GM12875 (cell line): ENCODE measurements around the gene GPR35.

Source experiments
- H3K4me3 ChIP-seq: one replicate; pipeline ENCODE4 v1.5.1; 2011; ENCODE audit warnings: low read depth, low read length, control low read depth
- TF ChIP-seq, protein P1 (sequence below): IDR thresholded peaks from 2 replicates; pipeline ENCODE4 v1.5.1; 2011; ENCODE audit warnings: low read depth, mild to moderate bottlenecking, control low read depth, inconsistent platforms, low read length, moderate library complexity, borderline replicate concordance; ENCODE audit not compliant: insufficient read depth

Gene GPR35

DNA sequence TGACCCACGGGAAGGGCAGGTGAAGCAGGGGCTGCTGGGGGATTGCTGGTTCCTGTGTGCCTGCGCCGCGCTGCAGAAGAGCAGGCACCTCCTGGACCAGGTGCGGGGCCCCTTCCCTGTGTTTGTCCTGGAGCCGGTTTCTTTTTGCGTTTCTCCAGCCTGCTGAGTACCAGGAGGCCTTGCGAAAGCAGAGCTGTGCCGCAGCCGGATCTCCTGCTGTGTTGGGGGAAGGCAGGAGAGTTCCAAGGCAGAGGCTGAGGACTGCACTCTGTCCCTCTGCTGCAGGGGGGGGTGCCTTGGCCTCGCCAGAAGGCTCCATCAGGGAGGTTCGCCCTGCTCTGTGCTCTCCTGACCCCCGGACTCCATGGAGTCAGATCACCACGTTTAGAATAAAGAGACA is 35.9 kb upstream of the GPR35 start:
- no peak overlapping the region for H3K4me3 ChIP-seq
- TF ChIP-seq, protein P1, sequence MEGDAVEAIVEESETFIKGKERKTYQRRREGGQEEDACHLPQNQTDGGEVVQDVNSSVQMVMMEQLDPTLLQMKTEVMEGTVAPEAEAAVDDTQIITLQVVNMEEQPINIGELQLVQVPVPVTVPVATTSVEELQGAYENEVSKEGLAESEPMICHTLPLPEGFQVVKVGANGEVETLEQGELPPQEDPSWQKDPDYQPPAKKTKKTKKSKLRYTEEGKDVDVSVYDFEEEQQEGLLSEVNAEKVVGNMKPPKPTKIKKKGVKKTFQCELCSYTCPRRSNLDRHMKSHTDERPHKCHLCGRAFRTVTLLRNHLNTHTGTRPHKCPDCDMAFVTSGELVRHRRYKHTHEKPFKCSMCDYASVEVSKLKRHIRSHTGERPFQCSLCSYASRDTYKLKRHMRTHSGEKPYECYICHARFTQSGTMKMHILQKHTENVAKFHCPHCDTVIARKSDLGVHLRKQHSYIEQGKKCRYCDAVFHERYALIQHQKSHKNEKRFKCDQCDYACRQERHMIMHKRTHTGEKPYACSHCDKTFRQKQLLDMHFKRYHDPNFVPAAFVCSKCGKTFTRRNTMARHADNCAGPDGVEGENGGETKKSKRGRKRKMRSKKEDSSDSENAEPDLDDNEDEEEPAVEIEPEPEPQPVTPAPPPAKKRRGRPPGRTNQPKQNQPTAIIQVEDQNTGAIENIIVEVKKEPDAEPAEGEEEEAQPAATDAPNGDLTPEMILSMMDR = no peak

DNA sequence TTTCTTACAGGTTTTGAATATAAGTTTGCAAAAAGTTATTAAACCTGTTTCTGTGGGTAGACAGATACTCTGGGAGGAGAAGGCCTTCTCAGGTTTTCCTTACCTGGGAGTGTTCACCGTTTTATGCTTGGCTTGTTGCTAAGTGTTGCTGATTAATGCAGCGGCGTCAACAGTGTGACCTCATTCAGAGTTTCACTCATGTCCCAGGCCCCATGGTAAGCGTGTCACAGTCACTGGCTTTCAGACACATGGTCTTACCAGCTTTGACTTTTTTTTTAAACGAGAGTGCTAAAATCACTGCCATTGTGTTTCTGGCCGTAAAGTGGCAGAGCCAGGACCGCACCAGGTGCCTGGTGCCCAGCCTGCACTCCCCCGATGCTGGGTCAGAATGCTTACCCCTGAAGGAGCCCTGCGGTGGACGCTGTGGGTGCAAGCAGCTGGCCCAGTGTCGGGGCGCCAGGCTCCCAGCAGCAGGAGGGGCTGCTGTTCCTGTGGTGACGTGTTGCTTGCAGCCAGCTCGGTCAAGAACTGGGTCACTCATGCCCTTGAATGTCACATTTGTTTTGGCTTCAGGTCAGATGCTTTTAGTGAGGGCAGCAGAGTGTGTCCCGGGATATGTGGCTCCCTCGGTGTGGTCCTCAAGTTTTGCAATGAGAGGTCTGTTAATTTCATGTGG is 35.3 kb upstream of the GPR35 start:
- TF ChIP-seq, protein P1 = no peak
- no peak overlapping the region for H3K4me3 ChIP-seq

DNA sequence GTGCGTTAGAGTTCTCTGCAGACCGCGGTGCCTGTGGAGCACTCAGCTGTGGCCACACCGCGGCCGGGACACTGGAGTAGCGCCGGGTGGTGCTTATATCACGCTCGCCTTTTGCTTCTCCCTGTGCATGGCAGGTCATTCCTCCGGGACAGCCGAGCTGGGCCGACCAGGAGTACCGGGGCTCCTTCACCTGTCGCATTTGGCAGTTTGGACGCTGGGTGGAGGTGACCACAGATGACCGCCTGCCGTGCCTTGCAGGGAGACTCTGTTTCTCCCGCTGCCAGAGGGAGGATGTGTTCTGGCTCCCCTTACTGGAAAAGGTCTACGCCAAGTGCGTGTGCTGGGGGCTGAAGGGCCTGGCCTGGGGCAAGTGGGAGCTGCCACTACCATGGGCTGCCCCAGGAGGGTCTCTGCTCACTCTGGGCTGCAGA is 34.6 kb upstream of the GPR35 start:
- TF ChIP-seq, protein P1 = no peak

DNA sequence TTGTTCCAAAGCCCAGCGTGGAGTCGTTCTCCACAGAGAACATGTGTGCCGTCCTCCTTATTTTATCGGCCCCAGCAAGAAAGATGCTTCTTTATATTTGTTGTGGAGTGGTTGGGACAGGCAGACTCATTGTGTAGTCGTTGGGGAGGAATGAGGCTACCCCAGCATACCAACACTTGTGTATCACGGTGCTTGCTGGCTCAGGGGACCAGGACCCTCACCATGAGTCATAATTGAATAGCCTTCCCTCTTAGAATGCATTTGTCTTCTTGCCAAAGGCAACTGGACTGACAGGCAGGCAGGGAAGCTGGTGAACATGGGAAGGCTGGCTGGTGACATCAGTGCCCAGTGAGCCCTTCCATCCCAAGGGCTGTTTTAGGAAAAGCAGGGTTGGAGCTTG is 34.1 kb upstream of the GPR35 start:
- H3K4me3 ChIP-seq = no peak overlapping the region
- TF ChIP-seq, protein P1 = no peak

More for the DNA sequence above, 34.6 kb upstream of the GPR35 start:
- no peak overlapping the region for H3K4me3 ChIP-seq

DNA sequence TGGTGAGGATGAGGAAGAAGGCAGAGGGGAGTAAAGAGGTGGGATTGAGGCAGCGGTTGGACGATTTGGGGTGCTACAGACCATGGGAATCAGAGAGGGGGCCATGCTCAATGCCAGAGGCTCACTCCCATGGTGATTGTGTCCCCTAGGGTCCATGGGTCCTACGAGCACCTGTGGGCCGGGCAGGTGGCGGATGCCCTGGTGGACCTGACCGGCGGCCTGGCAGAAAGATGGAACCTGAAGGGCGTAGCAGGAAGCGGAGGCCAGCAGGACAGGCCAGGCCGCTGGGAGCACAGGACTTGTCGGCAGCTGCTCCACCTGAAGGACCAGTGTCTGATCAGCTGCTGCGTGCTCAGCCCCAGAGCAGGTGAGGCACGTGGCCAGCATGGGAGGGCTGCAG is 33.5 kb upstream of the GPR35 start:
- TF ChIP-seq, protein P1 = no peak

DNA sequence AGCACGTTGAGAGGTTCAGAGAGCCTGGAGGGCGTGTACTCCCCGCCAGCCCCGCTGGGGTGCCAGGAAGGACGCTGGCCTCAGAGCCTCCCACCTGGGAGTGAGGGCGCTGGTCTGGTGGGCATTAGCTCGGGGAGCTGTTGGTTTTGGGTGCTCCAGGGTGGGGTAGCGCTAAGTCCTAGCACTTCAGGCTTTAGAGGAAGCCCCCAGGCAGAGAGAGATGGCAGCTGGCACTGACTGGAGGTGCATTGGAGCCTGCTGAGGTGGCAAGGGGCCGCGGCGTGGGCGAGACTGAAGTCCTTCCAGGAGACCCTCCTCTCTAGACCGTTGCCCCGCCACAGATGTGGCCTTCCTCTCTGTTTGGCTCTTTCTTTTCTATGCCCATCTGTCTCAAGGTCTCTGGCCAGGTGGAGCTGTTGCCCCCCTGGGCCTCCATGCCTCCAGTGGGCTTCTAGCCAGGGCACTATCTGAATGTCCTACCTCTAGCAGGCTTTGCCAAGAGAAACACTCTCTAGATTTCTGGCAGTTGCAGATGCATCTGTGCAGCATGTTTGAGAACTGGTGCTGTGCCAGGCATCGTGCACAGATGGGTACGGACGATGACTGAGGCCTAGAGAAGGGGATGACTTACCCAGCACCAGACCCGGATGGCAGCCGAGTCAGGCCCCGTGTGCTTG is 32.1 kb upstream of the GPR35 start:
- no peak overlapping the region for H3K4me3 ChIP-seq
- TF ChIP-seq, protein P1 = no peak

More for the DNA sequence above, 33.5 kb upstream of the GPR35 start:
- H3K4me3 ChIP-seq = no peak overlapping the region

DNA sequence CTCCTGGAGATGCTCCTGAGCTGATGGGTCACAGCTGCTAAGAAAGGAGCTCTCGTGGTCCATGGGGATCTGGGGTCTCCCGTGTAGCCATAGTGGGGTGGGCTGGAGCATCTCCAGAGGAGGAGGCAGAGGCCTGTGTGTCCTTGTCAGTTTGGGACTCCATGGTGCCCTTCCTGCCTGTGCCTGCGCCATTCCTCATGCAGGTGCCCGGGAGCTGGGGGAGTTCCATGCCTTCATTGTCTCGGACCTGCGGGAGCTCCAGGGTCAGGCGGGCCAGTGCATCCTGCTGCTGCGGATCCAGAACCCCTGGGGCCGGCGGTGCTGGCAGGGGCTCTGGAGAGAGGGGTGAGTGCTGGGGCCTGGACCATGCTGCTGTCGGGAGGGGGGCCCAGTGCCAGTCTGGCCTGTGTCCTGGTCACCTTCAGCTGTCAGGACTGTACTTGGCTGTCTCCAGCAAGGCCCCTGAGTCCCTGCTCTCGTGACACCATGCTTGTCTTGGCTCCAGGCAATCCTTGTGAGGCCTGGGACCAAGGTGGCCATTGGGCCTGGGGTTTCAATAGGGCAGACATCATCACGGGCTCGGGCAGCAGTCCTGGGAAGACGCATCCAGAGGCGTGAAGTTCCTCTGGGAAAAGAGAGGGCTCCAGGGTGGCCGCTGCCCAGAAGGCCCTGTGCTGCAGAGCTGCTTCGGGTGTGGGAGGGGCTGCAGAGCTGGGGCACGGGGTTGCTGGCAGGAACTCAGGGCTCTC is 31.4 kb upstream of the GPR35 start:
- no peak overlapping the region for H3K4me3 ChIP-seq
- TF ChIP-seq, protein P1 = no peak
